OCI-LY7 (cell line): ENCODE data around the gene CATSPER4. TPM values are rescaled to one million over a fixed set of nuclear protein-coding genes. Genes with fewer than 3 reads are reported as not detected.
"Not testable (repeated sequence)": the region's sequence is repeated elsewhere in the genome, so short reads cannot be mapped to it uniquely, and the experiment has no call there.

Source experiments
- BruUV-seq: library from RNA; stranded (reverse); fragments of 400-500 nt; replicated peaks from 2 replicates; lab custom pipeline; 2021; lab: Mats Ljungman, UMichigan
- CTCF ChIA-PET: fragments of 300-600 bp; sonication (Branson Sonifier 250); formaldehyde crosslinking; loops from one replicate; lab custom pipeline; 2022; ENCODE audit warnings: antibody characterized with exemption; ENCODE audit not compliant: unreplicated experiment; lab: Charles Lee
- POLR2A ChIA-PET: fragments of 300-600 bp; sonication (Branson Sonifier 250); formaldehyde crosslinking; loops from one replicate; lab custom pipeline; 2022; ENCODE audit warnings: antibody characterized with exemption; lab: Charles Lee
- DNase-seq: peaks from one replicate; pipeline ENCODE4 v3.0.0-alpha.2; 2015; ENCODE audit warnings: low spot score
- H2AFZ ChIP-seq: fragments of 200-600 bp; sonication (generic), shearing (Covaris generic); 2 replicates; pipeline ENCODE4 v1.6.1; 2014; ENCODE audit warnings: mild to moderate bottlenecking, antibody characterized with exemption, low read length, moderate library complexity
- H3K27ac ChIP-seq: fragments of 200-600 bp; sonication (generic); 2 replicates; pipeline ENCODE4 v1.5.1; 2014; ENCODE audit warnings: mixed run types, low read depth, mild to moderate bottlenecking, moderate library complexity, low read length, inconsistent platforms; ENCODE audit not compliant: poor library complexity, severe bottlenecking
- H3K36me3 ChIP-seq: fragments of 200-600 bp; sonication (generic); 2 replicates; pipeline ENCODE4 v1.6.1; 2014; ENCODE audit warnings: mild to moderate bottlenecking, antibody characterized with exemption, low read length, moderate library complexity, mixed read lengths; ENCODE audit not compliant: insufficient read depth
- H3K4me1 ChIP-seq: fragments of 200-600 bp; sonication (generic); 2 replicates; pipeline ENCODE4 v1.5.1; 2014; ENCODE audit warnings: mild to moderate bottlenecking, low read length; ENCODE audit not compliant: insufficient read depth, poor library complexity, severe bottlenecking
- H3K4me2 ChIP-seq: fragments of 200-600 bp; sonication (generic); 2 replicates; pipeline ENCODE4 v1.6.1; 2014; ENCODE audit warnings: mild to moderate bottlenecking, low read length
- H3K4me3 ChIP-seq: fragments of 200-600 bp; sonication (generic); 2 replicates; pipeline ENCODE4 v1.5.1; 2014; ENCODE audit warnings: mild to moderate bottlenecking, low read depth, low read length; ENCODE audit not compliant: poor library complexity, severe bottlenecking
- H3K79me2 ChIP-seq: fragments of 200-600 bp; sonication (generic); 2 replicates; pipeline ENCODE4 v1.6.1; 2016; ENCODE audit warnings: low read depth, mild to moderate bottlenecking, low read length, moderate library complexity, mixed read lengths; ENCODE audit not compliant: insufficient read depth
- H3K9me2 ChIP-seq: fragments of 200-600 bp; sonication (generic); 2 replicates; pipeline ENCODE4 v1.6.1; 2016; ENCODE audit warnings: mild to moderate bottlenecking, low read length, mixed read lengths; ENCODE audit not compliant: insufficient read depth
- H3K9me3 ChIP-seq: fragments of 200-600 bp; sonication (generic); 2 replicates; pipeline ENCODE4 v1.6.1; 2014; ENCODE audit warnings: mild to moderate bottlenecking, mixed run types, low read length, mixed read lengths
- H4K20me1 ChIP-seq: fragments of 200-600 bp; sonication (generic); 2 replicates; pipeline ENCODE4 v1.6.1; 2014; ENCODE audit warnings: mild to moderate bottlenecking, antibody characterized with exemption, low read length, moderate library complexity, mixed read lengths; ENCODE audit not compliant: insufficient read depth
- CTCF ChIP-seq: fragments of 200-600 bp; sonication (generic); conservative IDR thresholded peaks from 2 replicates; pipeline ENCODE4 v1.5.1; 2014; ENCODE audit warnings: mild to moderate bottlenecking, antibody characterized with exemption, low read length, moderate library complexity, mixed read lengths
- EZH2phosphoT487 ChIP-seq: fragments of 200-600 bp; sonication (generic); IDR thresholded peaks from 2 replicates; pipeline ENCODE4 v1.6.1; 2018; ENCODE audit warnings: low read depth, borderline replicate concordance, mild to moderate bottlenecking, mixed run types, antibody characterized with exemption, low read length, moderate library complexity, mixed read lengths
- intact Hi-C: fragments of 100-400 bp; cut with micrococcal nuclease; formaldehyde crosslinking; loops from one replicate; pipeline ENCODE4 v1.10.0; 2022; ENCODE audit not compliant: unreplicated experiment
- total RNA-seq, 2 experiments: library from RNA; depleted of rRNA in 1 of 2; stranded (reverse); fragments of >200 nt in 1 of 2; shearing (Covaris generic) in 1 of 2; gene quantifications; 2 replicates each; pipeline ENCODE4 v1.2.3, GENCODE V29; 2014 to 2022

Gene CATSPER4
- total RNA-seq, 2 experiments from 2014 or later, result not detected

GRCh38 chr1:26221094-26221493, 30.7 kb downstream of the CATSPER4 start:
- TF ChIP-seq EZH2phosphoT487, result no peak
- TF ChIP-seq CTCF, result no peak
- intact Hi-C loops, result no loop called here
- no peaks in the 10 kb centered on the region for H3K79me2 ChIP-seq
- H3K9me3 ChIP-seq, result no peaks in the 10 kb centered on the region
- no peaks in the 10 kb centered on the region for H3K36me3 ChIP-seq
- no peak overlapping the region for H3K4me3 ChIP-seq
- H3K9me2 ChIP-seq, result no peaks in the 10 kb centered on the region
- H2AFZ ChIP-seq, result no peak overlapping the region
- ChIA-PET POLR2A (interaction anchor here (0.7 kb wide), 1 partner anchor 162 kb away, joined by 3 read pairs; no protein-coding TSS in a partner anchor), CTCF (no interaction called here)
- H3K4me1 ChIP-seq, result no peaks in the 10 kb centered on the region
- BruUV-seq, result no TSS peak
- no peak overlapping the region for H3K4me2 ChIP-seq
- H4K20me1 ChIP-seq, result no peaks in the 10 kb centered on the region; the same call in 1 of the 2 replicates
- H3K27ac ChIP-seq, result no peak overlapping the region
- no peak for DNase-seq

DNA sequence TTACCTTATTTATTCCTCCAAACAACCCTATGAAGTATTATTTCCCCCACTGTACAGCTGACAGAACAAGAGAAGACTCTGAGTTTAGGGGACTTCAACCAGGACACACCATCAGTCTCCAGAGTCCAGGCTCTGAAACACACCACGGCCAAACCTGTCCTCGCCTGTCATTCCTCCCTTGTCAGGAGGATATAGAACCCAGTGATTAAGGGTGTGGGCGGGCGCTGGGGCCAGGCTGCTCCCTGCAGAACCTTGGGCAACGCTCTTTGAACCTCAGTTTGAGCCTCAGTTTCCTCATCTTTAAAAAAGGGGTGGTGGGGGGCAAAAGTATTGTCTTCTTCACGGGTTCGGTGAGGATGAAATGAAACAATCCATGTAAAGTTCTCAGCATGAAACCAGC, 34.2 kb downstream of the CATSPER4 start:
- no peak overlapping the region for H2AFZ ChIP-seq
- H3K79me2 ChIP-seq, result no peaks in the 10 kb centered on the region
- ChIA-PET CTCF (no interaction called here), POLR2A (no interaction called here)
- no peak overlapping the region for H3K4me2 ChIP-seq
- H3K4me1 ChIP-seq, result no peaks in the 10 kb centered on the region
- intact Hi-C loops, result no loop called here
- H3K4me3 ChIP-seq, result no peak overlapping the region
- H3K36me3 ChIP-seq, result no peaks in the 10 kb centered on the region
- no peaks in the 10 kb centered on the region; the same call in 1 of the 2 replicates for H4K20me1 ChIP-seq
- H3K9me3 ChIP-seq, result no peaks in the 10 kb centered on the region
- no peak for DNase-seq
- no TSS peak for BruUV-seq
- no peak for TF ChIP-seq EZH2phosphoT487
- no peak for TF ChIP-seq CTCF
- no peaks in the 10 kb centered on the region for H3K9me2 ChIP-seq
- no peak overlapping the region for H3K27ac ChIP-seq

GRCh38 chr1:26225033-26225831, 34.8 kb downstream of the CATSPER4 start:
- H2AFZ ChIP-seq, result no peak overlapping the region
- ChIA-PET CTCF (no interaction called here), POLR2A (no interaction called here)
- no peaks in the 10 kb centered on the region for H3K79me2 ChIP-seq
- H3K9me3 ChIP-seq, result no peaks in the 10 kb centered on the region
- no peak overlapping the region for H3K4me2 ChIP-seq
- no peak for DNase-seq
- no peak overlapping the region for H3K27ac ChIP-seq
- H3K36me3 ChIP-seq, result no peaks in the 10 kb centered on the region
- BruUV-seq, result no TSS peak
- TF ChIP-seq EZH2phosphoT487 (no peak), CTCF (no peak)
- H3K4me3 ChIP-seq, result no peak overlapping the region
- intact Hi-C loops, result no loop called here
- no peaks in the 10 kb centered on the region for H3K4me1 ChIP-seq
- no peaks in the 10 kb centered on the region; the same call in 1 of the 2 replicates for H4K20me1 ChIP-seq
- no peaks in the 10 kb centered on the region for H3K9me2 ChIP-seq

GRCh38 chr1:26230682-26231081, 40.3 kb downstream of the CATSPER4 start:
- intact Hi-C loops, CTCF ChIA-PET, H3K9me3 ChIP-seq, H3K27ac ChIP-seq, H2AFZ ChIP-seq, DNase-seq, H3K4me3 ChIP-seq, H3K9me2 ChIP-seq, POLR2A ChIA-PET, H3K4me2 ChIP-seq, H3K36me3 ChIP-seq, H4K20me1 ChIP-seq, BruUV-seq: not testable (repeated sequence)
- Histone ChIP-seq H3K4me1 (peaks cover 12% of the 10 kb centered on the region), H3K79me2 (peaks cover 14% of the 10 kb centered on the region)
